ENCODE data around the gene VPS54.

Gene VPS54

GRCh38 chr2:64019083-64019974, at the start of gene VPS54:
Gene VPS54, minus strand, starts transcription at chr2:64019428. Its CDS starts 35,429 bp downstream, at chr2:63983999.
- DNase-seq = peak; percentile 41 to 76 (median 62)

- no peak for DNase-seq
Observed at GRCh38 chr2:64067326-64067725, 48.1 kb upstream of the VPS54 start.

- DNase-seq = no peak
Observed at GRCh38 chr2:64065516-64065915, 46.3 kb upstream of the VPS54 start.

- peak in 2 of 3 donors; percentile 19 to 44 for DNase-seq
Observed at GRCh38 chr2:64063924-64064331, 44.7 kb upstream of the VPS54 start.

GRCh38 chr2:64063454-64063853, 44.2 kb upstream of the VPS54 start:
- no peak for DNase-seq

GRCh38 chr2:64062840-64063239, 43.6 kb upstream of the VPS54 start:
- DNase-seq = peak; percentile 44 to 74 (median 57)

- DNase-seq = no peak
Observed at GRCh38 chr2:64059270-64059669, 40.0 kb upstream of the VPS54 start.

- DNase-seq = no peak
Observed at GRCh38 chr2:64056021-64056420, 36.8 kb upstream of the VPS54 start.

GRCh38 chr2:64054161-64054915, 35.1 kb upstream of the VPS54 start:
- DNase-seq = no peak

- DNase-seq = no peak
Observed at GRCh38 chr2:64052463-64053241, 33.4 kb upstream of the VPS54 start.

- DNase-seq = peak; percentile 80 to 85 (median 81)
Observed at GRCh38 chr2:64049633-64050220, 30.5 kb upstream of the VPS54 start.

- DNase-seq = no peak
Observed at GRCh38 chr2:64045938-64046337, 26.7 kb upstream of the VPS54 start.

- peak in 2 of 3 donors; percentile 33 to 47 for DNase-seq
Observed at GRCh38 chr2:64040161-64040560, 20.9 kb upstream of the VPS54 start.

- peak; percentile 70 to 90 (median 87) for DNase-seq
Observed at GRCh38 chr2:64036034-64036705, 16.9 kb upstream of the VPS54 start.

- no peak for DNase-seq
Observed at GRCh38 chr2:64035072-64035942, 16.1 kb upstream of the VPS54 start.

- no peak for DNase-seq
Observed at GRCh38 chr2:64029116-64029665, 10.0 kb upstream of the VPS54 start.

- DNase-seq = no peak
Observed at GRCh38 chr2:64025741-64026140, 6.5 kb upstream of the VPS54 start.

- DNase-seq = no peak
Observed at GRCh38 chr2:64024259-64024949, 5.2 kb upstream of the VPS54 start.

- no peak for DNase-seq
Observed at GRCh38 chr2:64023485-64024258, 4.4 kb upstream of the VPS54 start.
